ENCODE results near the gene C2CD4A. TPM values are rescaled to one million over a fixed set of nuclear protein-coding genes. Genes with fewer than 3 reads are reported as not detected.

C2CD4A gene
- polyA plus RNA-seq, 1 of the 3 experiments (the other 2 are of a cell fraction) = not detected

GRCh38 chr15:62075595-62076277 is 9.0 kb downstream of the C2CD4A start:
- no peak overlapping the region for H3K4me3 ChIP-seq (ENCODE audit: low read depth in 2 of 2, low read length in 1 of 2)
- no peaks in the 10 kb centered on the region; a peak in 1 of 4 replicates for H3K4me1 ChIP-seq (ENCODE audit: control insufficient read depth in 1 of 2, insufficient read depth in 2 of 2, low read depth in 1 of 2, low read length in 1 of 2)
- no peaks in the 10 kb centered on the region for H3K79me2 ChIP-seq (ENCODE audit: insufficient read depth)
- H3K9me3 ChIP-seq = no peaks in the 10 kb centered on the region
- POLR2A ChIA-PET = no interaction called here
- TF ChIP-seq PBX3 (IDR thresholded peaks at IDR 0.05) = no peak
- TF ChIP-seq EZH2phosphoT487 (IDR thresholded peaks at IDR 0.05; ENCODE audit: borderline replicate concordance, low read depth) = no peak
- no peak for TF ChIP-seq USF1 (IDR thresholded peaks at IDR 0.05; ENCODE audit: borderline replicate concordance, low read depth)
- no peak for TF ChIP-seq POLR2AphosphoS5 (IDR thresholded peaks at IDR 0.05; ENCODE audit: low read depth, low read length)
- TF ChIP-seq RCOR1 (IDR thresholded peaks at IDR 0.05; ENCODE audit: low read length) = no peak
- no peak for TF ChIP-seq IRF3 (IDR thresholded peaks at IDR 0.05; ENCODE audit: low read depth, low read length)
- no peak for TF ChIP-seq MAX (IDR thresholded peaks at IDR 0.05; ENCODE audit: low read depth)
- peak overlapping the region in 1 of 2 experiments; percentile 47; a peak in 1 of 4 replicates for H3K27ac ChIP-seq (ENCODE audit: low read depth in 2 of 2, low read length in 1 of 2)
- no peaks in the 10 kb centered on the region for H4K20me1 ChIP-seq (ENCODE audit: insufficient read depth)
- H3K36me3 ChIP-seq (replicated peaks in 1 of 2; ENCODE audit: control insufficient read depth in 1 of 2, insufficient read depth in 2 of 2, low read length in 1 of 2) = no peaks in the 10 kb centered on the region
- CTCF ChIA-PET = interaction anchor here (0.9 to 2.7 kb wide), 5 partner anchors 7 to 179 kb away, joined by 3 to 7 read pairs (median 5); partner anchors contain the start of gene VPS13C
- H2AFZ ChIP-seq (ENCODE audit: low read depth) = no peak overlapping the region
- no peaks in the 10 kb centered on the region for H3K27me3 ChIP-seq (ENCODE audit: insufficient read depth)
- H3K4me2 ChIP-seq = no peak overlapping the region
- H3F3A ChIP-seq (replicated peaks; ENCODE audit: insufficient read depth) = peaks cover 4% of the 10 kb centered on the region
- DNase-seq = no peak
- WGBS (ENCODE audit: low lambda C conversion rate) = 73% methylated on average over 9 of the region's 9 CpGs
- no peak overlapping the region for H3K9ac ChIP-seq
- no peaks in the 10 kb centered on the region for H3K9me2 ChIP-seq

- DNase-seq = no peak
- Histone ChIP-seq H3K9ac (no peak overlapping the region), H3K4me2 (no peak overlapping the region), H3F3A (replicated peaks; ENCODE audit: insufficient read depth) (no peaks in the 10 kb centered on the region), H4K20me1 (ENCODE audit: insufficient read depth) (no peaks in the 10 kb centered on the region), H3K79me2 (ENCODE audit: insufficient read depth) (no peaks in the 10 kb centered on the region), H3K36me3 (replicated peaks in 1 of 2; ENCODE audit: control insufficient read depth in 1 of 2, insufficient read depth in 2 of 2, low read length in 1 of 2) (no peaks in the 10 kb centered on the region), H3K27me3 (ENCODE audit: insufficient read depth) (no peaks in the 10 kb centered on the region), H2AFZ (ENCODE audit: low read depth) (no peak overlapping the region), H3K27ac (ENCODE audit: low read depth in 2 of 2, low read length in 1 of 2) (no peak overlapping the region), H3K9me2 (no peaks in the 10 kb centered on the region), H3K4me3 (ENCODE audit: low read depth in 2 of 2, low read length in 1 of 2) (no peak overlapping the region), H3K4me1 (ENCODE audit: control insufficient read depth in 1 of 2, insufficient read depth in 2 of 2, low read depth in 1 of 2, low read length in 1 of 2) (no peaks in the 10 kb centered on the region; a peak in 1 of 4 replicates), H3K9me3 (no peaks in the 10 kb centered on the region)
- TF ChIP-seq FOSL2 (IDR thresholded peaks at IDR 0.05; ENCODE audit: borderline replicate concordance, low read depth) (no peak), RXRA (IDR thresholded peaks at IDR 0.05; ENCODE audit: borderline replicate concordance, low read depth) (no peak), IRF3 (IDR thresholded peaks at IDR 0.05; ENCODE audit: low read depth, low read length) (no peak), TCF12 (IDR thresholded peaks at IDR 0.05) (no peak)
- 74% methylated on average over 4 of the region's 4 CpGs for WGBS (ENCODE audit: low lambda C conversion rate)
- ChIA-PET CTCF (interaction anchor here (0.9 to 2.3 kb wide), 3 partner anchors 19 to 175 kb away, joined by 3 to 4 read pairs (median 4); partner anchors contain the start of gene VPS13C), POLR2A (no interaction called here)
Observed at GRCh38 chr15:62079594-62079993, 12.8 kb downstream of the C2CD4A start.

Measured in SK-N-SH (cell line).